GM21723 (cell line): ENCODE results near the gene USH1G.
"Not testable (repeated sequence)": the region's sequence is repeated elsewhere in the genome, so short reads cannot be mapped to it uniquely, and the experiment has no call there.

Experiments
- ATAC-seq: cut with Tn5 transposase; IDR thresholded peaks from one replicate; pipeline ENCODE4 v1.9.1; 2021; ENCODE audit warnings: mild to moderate bottlenecking, moderate library complexity; ENCODE audit not compliant: unreplicated experiment

USH1G gene

GRCh38 chr17:74907012-74907411 lies 16.0 kb downstream of the USH1G start:
- ATAC-seq, result no peak

GRCh38 chr17:74906214-74906793 lies 16.8 kb downstream of the USH1G start:
- not testable (repeated sequence) for ATAC-seq

GRCh38 chr17:74904687-74905409 lies 18.2 kb downstream of the USH1G start:
- ATAC-seq, result no peak

- ATAC-seq, result no peak
Measured at GRCh38 chr17:74903671-74904070, 19.4 kb downstream of the USH1G start.

GRCh38 chr17:74903034-74903433 lies 20.0 kb downstream of the USH1G start:
- ATAC-seq, result no peak

- no peak for ATAC-seq
Measured at GRCh38 chr17:74901353-74902135, 21.5 kb downstream of the USH1G start.

- ATAC-seq, result no peak
Measured at GRCh38 chr17:74900208-74900607, 22.8 kb downstream of the USH1G start.

GRCh38 chr17:74898376-74898946 lies 24.6 kb downstream of the USH1G start:
- ATAC-seq, result no peak

- ATAC-seq, result no peak
Measured at GRCh38 chr17:74893936-74894671, 29.0 kb downstream of the USH1G start.

GRCh38 chr17:74892974-74893911 lies 29.8 kb downstream of the USH1G start, which contains the start of gene FADS6:
TSS of gene FADS6 (minus strand) at chr17:74893633. CDS start at chr17:74893595, 38 bp downstream.
- ATAC-seq, result no peak

GRCh38 chr17:74892013-74892841 lies 30.8 kb downstream of the USH1G start:
- no peak for ATAC-seq

GRCh38 chr17:74890554-74890953 lies 32.5 kb downstream of the USH1G start:
- ATAC-seq, result no peak

GRCh38 chr17:74888469-74888868 lies 34.6 kb downstream of the USH1G start:
- no peak for ATAC-seq

GRCh38 chr17:74883241-74883745 lies 39.8 kb downstream of the USH1G start:
- no peak for ATAC-seq

- ATAC-seq, result no peak
Measured at GRCh38 chr17:74882517-74883240, 40.4 kb downstream of the USH1G start.

GRCh38 chr17:74881073-74881472 lies 42.0 kb downstream of the USH1G start:
- ATAC-seq, result no peak

GRCh38 chr17:74879308-74879707 lies 43.7 kb downstream of the USH1G start:
- ATAC-seq, result no peak

- ATAC-seq, result no peak
Measured at GRCh38 chr17:74878658-74879057, 44.4 kb downstream of the USH1G start.
